ENCODE results near the gene HLA-DMA. TPM values are rescaled to one million over a fixed set of nuclear protein-coding genes. Genes with fewer than 3 reads are reported as not detected.

The HLA-DMA gene
- total RNA-seq (2014; rRNA removed; shearing (Covaris generic); ENCODE audit: low replicate concordance), result 16.8 and 18.9 TPM in 2 replicates

DNA sequence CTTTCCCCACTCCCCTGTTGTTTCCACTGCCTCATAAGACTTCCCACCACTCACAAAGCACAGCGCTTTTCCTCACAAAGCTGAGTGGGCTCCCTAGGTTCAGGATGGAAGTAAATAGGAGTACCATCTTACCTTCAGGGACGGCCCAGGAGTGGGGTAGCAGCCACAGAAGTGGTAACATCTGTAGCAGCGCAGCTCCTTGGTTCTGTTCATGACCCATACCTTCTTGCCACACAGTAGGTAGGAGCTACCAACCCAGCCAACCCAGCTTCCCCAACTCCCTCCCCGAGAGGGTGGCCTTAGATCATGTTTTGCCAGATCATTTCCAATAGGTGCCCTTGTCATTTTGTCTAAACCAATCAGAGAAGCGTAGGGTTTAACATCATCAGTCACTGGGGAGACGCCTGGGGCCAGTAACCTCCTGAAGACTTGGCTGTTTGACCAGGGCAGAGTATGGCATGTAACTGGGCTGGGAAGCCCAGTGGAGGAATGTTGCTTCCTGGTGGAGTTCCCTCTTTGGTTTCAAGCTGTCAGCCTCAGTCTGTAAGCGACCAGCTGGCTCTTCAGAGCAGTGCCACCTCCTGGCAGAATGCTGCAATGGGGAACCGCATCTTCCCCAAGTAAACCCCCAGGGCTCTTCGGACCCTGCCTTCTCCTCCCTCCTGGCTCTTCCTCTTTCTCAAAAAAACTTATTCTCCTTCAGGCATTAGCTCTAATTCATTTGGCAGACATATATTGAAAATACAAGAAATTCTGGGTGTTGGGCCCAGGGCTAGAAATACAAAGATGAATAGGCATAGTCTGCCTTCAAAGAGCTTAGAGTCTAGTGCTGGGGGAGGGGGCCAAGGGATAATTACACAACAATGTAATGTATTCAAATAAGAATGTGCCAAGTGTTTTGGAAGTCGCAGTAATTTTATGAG lies at the start of gene HLA-DMA:
HLA-DMA (minus strand) TSS at position 281 of the 923 bp plus-strand sequence; CDS start at position 220, 61 bp downstream.
- Histone ChIP-seq H3K27me3 (no peaks in the 10 kb centered on the region), H3K36me3 (no peaks in the 10 kb centered on the region), H3K4me3 (no peak within 1 kb of the TSS), H3K9me3 (no peaks in the 10 kb centered on the region)
- DNase-seq, result peak; percentile 99

- no peaks in the 10 kb centered on the region for H3K9me3 ChIP-seq
- no peaks in the 10 kb centered on the region for H3K36me3 ChIP-seq
- no peak for DNase-seq
- peaks cover 18% of the 10 kb centered on the region for H3K27me3 ChIP-seq
- H3K4me3 ChIP-seq, result no peak overlapping the region
Measured at GRCh38 chr6:33001685-33002084, 48.8 kb upstream of the HLA-DMA start.

DNA sequence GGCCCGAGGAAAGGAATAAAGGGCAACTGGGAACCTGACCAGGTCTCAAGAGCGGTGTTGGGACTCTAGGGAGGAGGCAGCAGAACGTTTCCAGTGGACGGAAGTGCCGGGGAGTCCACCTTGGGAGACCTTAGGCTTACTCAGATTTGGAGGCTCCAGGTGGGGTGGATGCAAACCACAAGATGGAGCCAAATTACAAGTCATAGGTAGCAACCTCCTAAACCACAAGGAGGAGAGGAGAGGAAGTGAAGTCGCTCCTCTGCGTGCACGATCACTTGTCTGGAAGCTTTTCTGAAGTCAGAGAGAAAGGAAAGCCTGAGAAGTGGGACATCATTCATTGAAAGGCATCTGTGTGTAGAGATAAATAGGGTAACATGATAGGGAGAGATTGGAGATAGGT lies 47.2 kb upstream of the HLA-DMA start:
- Histone ChIP-seq H3K27me3 (peaks cover 23% of the 10 kb centered on the region), H3K36me3 (no peaks in the 10 kb centered on the region), H3K9me3 (no peaks in the 10 kb centered on the region), H3K4me3 (no peak overlapping the region)
- DNase-seq, result no peak

- Histone ChIP-seq H3K9me3 (peaks cover 2% of the 10 kb centered on the region; the same call in 1 of the 2 replicates), H3K4me3 (no peak overlapping the region), H3K36me3 (no peaks in the 10 kb centered on the region), H3K27me3 (peaks cover 5% of the 10 kb centered on the region; the same call in 1 of the 2 replicates)
- no peak for DNase-seq
Measured at GRCh38 chr6:32995448-32995847, 42.6 kb upstream of the HLA-DMA start.

GRCh38 chr6:32993363-32993973 lies 40.6 kb upstream of the HLA-DMA start:
- no peak overlapping the region for H3K4me3 ChIP-seq
- no peaks in the 10 kb centered on the region for H3K36me3 ChIP-seq
- DNase-seq, result no peak
- H3K9me3 ChIP-seq, result peaks cover 2% of the 10 kb centered on the region; the same call in 1 of the 2 replicates
- peaks cover 5% of the 10 kb centered on the region; the same call in 1 of the 2 replicates for H3K27me3 ChIP-seq

DNA sequence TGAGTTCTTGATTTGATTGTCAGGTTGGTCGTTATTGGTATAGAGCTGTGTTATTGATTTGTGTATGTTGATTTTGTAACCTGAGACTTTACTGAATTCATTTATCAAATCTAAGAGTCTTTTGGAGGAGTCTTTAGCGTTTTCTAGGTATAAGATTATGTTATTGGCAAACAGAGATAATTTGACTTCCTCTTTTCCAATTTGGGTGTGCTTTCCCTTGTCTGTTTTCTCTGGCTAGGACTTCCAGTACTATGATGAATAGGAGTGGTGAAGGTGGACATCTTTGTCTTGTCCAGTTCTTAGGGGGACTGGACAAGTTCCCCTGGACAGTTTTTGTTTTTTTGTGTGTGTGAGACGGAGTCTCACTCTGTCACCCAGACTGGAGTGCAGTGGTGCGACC lies 39.1 kb upstream of the HLA-DMA start:
- no peaks in the 10 kb centered on the region for H3K36me3 ChIP-seq
- H3K9me3 ChIP-seq, result peaks cover 2% of the 10 kb centered on the region; the same call in 1 of the 2 replicates
- peaks cover 5% of the 10 kb centered on the region; the same call in 1 of the 2 replicates for H3K27me3 ChIP-seq
- no peak for DNase-seq
- H3K4me3 ChIP-seq, result no peak overlapping the region

DNA sequence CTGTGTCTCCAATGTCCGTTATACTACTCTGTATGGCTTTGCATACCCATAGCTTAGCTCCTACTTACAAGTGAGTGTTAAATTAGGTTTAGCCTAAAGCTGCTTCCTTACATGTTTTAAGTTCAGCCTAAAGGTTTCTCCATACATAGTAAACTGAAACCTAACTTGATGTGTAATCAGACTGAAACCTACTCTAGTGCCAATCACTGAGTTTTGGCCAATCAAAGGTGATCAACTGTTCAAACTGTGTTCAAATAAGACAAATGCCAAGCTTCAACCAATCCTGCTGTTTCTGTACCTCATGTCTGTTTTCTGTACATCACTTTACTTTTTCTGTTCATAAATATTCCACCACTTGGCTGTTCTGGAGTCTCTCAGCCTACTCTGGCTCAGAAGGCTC lies 36.5 kb upstream of the HLA-DMA start:
- H3K36me3 ChIP-seq, result peaks cover 2% of the 10 kb centered on the region; the same call in 1 of the 2 replicates
- no peak for DNase-seq
- H3K4me3 ChIP-seq, result no peak overlapping the region
- H3K9me3 ChIP-seq, result peaks cover 2% of the 10 kb centered on the region; the same call in 1 of the 2 replicates
- H3K27me3 ChIP-seq, result no peaks in the 10 kb centered on the region

DNA sequence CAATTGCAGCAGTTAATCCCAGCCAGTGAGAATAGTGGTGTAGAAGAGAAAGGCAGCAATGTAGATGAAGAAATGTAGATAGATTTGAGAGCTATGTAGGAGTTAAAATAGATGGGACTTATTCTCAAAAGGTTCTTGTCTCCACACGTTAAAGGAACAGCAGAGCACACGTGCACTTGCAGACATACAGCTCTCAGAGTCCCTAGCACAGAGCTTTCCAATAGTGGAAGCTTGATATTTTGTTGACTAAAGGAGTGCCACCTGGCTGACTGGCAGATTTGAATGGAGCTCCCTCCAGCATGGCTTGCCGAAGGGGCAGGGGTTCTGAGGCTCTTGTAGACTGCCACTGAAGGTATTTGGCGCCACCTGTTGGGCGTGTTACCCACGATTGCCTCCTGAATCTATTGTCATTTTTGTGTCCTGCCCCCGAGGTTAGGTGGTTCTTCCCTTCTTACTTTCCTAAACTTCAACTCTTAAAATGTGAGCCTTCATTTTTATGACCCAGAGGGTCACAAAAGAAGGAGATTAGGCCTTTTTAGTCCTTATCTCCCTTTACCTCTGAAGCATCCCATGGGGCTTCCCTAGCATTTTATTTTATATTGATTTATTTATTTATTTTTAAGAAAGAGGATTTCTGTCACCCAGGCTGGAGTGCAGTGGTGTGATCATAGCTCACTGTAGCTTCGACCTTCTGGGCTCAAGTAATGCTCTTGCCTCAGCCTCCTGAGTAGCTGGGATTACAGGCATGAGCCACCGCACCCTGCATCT lies 31.9 kb upstream of the HLA-DMA start:
- peak; percentile 96 for DNase-seq
- Histone ChIP-seq H3K36me3 (peaks cover 47% of the 10 kb centered on the region), H3K9me3 (no peaks in the 10 kb centered on the region), H3K4me3 (no peak overlapping the region), H3K27me3 (no peaks in the 10 kb centered on the region)

- H3K36me3 ChIP-seq, result peaks cover 54% of the 10 kb centered on the region
- H3K9me3 ChIP-seq, result no peaks in the 10 kb centered on the region
- no peaks in the 10 kb centered on the region for H3K27me3 ChIP-seq
- no peak overlapping the region for H3K4me3 ChIP-seq
- no peak for DNase-seq
Measured at GRCh38 chr6:32983964-32984621, 31.2 kb upstream of the HLA-DMA start.

DNA sequence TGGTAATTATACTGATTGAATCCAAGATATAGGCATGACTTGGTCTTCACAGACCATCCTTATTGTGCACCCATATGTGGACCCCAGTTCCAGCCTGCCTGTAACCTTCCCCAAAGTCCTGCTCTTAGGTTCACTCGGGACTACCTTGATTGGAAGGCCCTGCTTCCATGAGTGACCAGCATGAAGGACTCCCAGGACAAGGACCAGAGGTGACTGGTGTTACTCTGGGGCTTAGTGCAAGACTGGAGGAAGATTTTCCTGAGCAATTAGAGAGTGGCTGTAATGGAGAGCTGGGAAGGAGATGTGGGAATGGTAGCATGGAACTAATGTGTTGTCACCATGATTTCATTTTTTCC lies 30.6 kb upstream of the HLA-DMA start:
- no peak for DNase-seq
- Histone ChIP-seq H3K9me3 (no peaks in the 10 kb centered on the region), H3K4me3 (no peak overlapping the region), H3K36me3 (peaks cover 60% of the 10 kb centered on the region), H3K27me3 (no peaks in the 10 kb centered on the region)

- Histone ChIP-seq H3K4me3 (no peak overlapping the region), H3K36me3 (peaks cover 66% of the 10 kb centered on the region), H3K27me3 (no peaks in the 10 kb centered on the region), H3K9me3 (no peaks in the 10 kb centered on the region)
- DNase-seq, result no peak
Measured at GRCh38 chr6:32982702-32983492, 30.0 kb upstream of the HLA-DMA start.

DNA sequence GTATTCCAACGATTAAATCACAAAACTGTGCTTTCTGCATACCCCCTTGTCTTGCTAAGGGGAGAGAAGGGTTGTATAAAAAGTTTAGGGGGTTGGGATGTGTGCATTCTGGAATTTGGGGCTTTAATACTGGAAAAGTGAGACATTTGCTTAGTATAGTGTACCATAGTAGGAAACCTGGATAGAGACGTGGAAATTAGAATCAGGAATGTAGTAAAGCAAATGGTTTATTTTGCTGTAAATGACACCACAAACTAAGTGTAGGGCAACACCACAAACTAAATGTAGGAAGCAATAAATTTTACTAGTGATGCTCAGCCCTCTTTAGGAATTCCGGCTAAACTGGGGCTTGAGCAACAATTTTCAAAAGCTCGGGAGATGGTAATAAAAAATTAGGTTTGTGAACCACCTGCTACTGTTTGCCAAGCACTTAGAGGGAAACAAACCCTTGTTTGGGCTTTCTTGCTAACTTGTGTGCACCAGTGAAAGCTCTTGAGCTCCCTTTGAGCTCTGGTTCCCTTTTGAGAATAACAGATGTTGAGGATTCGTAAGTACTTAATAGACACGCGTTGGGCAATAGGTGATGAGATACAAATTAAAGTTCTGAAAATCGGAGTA lies 29.3 kb upstream of the HLA-DMA start:
- DNase-seq, result no peak
- H3K36me3 ChIP-seq, result peaks cover 73% of the 10 kb centered on the region

DNA sequence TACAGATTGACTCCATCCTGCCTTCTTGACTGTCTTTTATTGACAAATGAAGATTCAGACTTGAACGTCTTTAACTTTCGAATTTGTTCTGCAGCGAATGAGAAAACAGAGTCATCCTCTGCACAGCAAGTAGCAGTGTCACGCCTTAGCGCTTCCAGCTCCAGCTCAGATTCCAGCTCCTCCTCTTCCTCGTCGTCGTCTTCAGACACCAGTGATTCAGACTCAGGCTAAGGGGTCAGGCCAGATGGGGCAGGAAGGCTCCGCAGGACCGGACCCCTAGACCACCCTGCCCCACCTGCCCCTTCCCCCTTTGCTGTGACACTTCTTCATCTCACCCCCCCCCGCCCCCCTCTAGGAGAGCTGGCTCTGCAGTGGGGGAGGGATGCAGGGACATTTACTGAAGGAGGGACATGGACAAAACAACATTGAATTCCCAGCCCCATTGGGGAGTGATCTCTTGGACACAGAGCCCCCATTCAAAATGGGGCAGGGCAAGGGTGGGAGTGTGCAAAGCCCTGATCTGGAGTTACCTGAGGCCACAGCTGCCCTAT lies 27.7 kb upstream of the HLA-DMA start:
- H3K27me3 ChIP-seq, result no peaks in the 10 kb centered on the region
- H3K4me3 ChIP-seq, result no peak overlapping the region
- peaks cover 89% of the 10 kb centered on the region for H3K36me3 ChIP-seq
- no peak for DNase-seq
- H3K9me3 ChIP-seq, result no peaks in the 10 kb centered on the region

More for the DNA sequence above, 29.3 kb upstream of the HLA-DMA start:
- Histone ChIP-seq H3K4me3 (no peak overlapping the region), H3K9me3 (no peaks in the 10 kb centered on the region), H3K27me3 (no peaks in the 10 kb centered on the region)

DNA sequence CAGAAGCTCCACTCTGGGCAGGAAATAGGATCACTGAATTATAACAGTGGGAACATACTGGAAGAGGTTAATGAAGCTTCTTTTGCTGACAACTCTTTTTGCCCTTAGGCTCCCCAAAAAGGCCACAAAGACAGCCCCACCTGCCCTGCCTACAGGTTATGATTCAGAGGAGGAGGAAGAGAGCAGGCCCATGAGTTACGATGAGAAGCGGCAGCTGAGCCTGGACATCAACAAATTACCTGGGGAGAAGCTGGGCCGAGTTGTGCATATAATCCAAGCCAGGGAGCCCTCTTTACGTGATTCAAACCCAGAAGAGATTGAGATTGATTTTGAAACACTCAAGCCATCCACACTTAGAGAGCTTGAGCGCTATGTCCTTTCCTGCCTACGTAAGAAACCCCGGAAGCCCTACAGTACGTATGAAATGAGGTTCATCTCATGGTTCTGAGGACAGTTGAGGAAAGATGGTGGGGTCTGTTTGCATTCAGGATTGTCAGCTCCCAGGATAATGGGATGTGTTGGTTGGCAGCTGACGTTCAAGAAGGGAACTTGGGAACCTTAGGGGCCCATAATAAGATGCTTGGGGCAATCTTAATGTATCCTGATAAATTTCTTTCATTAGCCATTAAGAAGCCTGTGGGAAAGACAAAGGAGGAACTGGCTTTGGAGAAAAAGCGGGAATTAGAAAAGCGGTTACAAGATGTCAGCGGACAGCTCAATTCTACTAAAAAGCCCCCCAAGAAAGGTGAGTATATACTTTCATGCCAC lies 27.0 kb upstream of the HLA-DMA start:
- no peak for DNase-seq
- Histone ChIP-seq H3K9me3 (no peaks in the 10 kb centered on the region), H3K36me3 (peaks cover 96% of the 10 kb centered on the region), H3K4me3 (no peak overlapping the region), H3K27me3 (no peaks in the 10 kb centered on the region)
